ENCODE measurements around the gene PCDHGA1. TPM values are rescaled to one million over a fixed set of nuclear protein-coding genes. Genes with fewer than 3 reads are reported as not detected.
A peak's percentile ranks its signal among the peaks of the same experiment; 100 is the strongest.

Gene PCDHGA1
- total and polyA plus RNA-seq, 2 experiments from 2014 or later, result 1.2 to 1.7 TPM

DNA sequence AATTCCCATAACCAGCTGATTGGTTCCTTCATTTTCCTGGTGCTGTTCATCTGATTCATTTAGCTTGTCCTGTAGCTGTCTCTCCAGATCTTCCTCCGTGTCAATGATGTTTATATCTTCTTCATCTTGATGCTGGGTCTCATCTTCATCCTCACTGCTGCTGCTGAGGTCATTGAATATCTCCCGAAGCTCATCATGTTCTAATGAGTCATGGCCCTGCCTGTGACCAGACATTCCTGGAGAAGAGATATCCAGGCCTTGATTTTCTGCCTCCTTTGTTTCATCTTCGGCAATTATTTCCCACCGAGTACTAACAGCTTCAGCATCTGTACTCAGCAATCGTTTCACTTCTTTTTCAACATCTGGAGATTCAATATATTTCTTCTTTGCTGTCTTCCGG is 11.1 kb upstream of the PCDHGA1 start:
- no peak for DNase-seq (ENCODE audit: low read depth in 1 of 2, low spot score in 1 of 2)
- H3K9me3 ChIP-seq (ENCODE audit: low read depth), result peaks cover 7% of the 10 kb centered on the region
- peaks cover 21% of the 10 kb centered on the region for H3K36me3 ChIP-seq
- H3K27me3 ChIP-seq, result no peaks in the 10 kb centered on the region
- TF ChIP-seq, protein P1, sequence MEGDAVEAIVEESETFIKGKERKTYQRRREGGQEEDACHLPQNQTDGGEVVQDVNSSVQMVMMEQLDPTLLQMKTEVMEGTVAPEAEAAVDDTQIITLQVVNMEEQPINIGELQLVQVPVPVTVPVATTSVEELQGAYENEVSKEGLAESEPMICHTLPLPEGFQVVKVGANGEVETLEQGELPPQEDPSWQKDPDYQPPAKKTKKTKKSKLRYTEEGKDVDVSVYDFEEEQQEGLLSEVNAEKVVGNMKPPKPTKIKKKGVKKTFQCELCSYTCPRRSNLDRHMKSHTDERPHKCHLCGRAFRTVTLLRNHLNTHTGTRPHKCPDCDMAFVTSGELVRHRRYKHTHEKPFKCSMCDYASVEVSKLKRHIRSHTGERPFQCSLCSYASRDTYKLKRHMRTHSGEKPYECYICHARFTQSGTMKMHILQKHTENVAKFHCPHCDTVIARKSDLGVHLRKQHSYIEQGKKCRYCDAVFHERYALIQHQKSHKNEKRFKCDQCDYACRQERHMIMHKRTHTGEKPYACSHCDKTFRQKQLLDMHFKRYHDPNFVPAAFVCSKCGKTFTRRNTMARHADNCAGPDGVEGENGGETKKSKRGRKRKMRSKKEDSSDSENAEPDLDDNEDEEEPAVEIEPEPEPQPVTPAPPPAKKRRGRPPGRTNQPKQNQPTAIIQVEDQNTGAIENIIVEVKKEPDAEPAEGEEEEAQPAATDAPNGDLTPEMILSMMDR (IDR thresholded peaks at IDR 0.05; ENCODE audit: low read depth, low read length), result no peak
- no peaks in the 10 kb centered on the region for H3K4me1 ChIP-seq (ENCODE audit: low read depth)
- no peak overlapping the region for H3K27ac ChIP-seq
- H3K4me3 ChIP-seq, result peak overlapping the region; percentile 74

DNA sequence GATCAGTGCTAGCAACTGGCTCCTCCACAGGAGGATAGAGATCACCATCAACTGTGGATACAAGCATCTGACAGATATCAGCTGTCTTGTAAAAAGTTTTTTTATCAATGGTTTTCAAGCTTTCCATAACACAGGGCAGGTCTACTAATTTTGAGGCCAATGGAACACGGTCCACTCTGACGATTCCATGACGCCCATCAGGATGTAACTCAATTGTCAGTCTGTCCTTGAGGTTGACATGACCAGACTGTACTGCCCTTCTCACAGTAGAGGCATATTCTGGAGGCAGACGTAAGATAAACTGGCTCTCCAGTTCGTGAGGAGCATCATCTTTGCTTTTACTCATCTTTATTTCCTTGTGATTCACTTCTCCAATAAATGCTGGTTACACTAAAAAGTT is 10.6 kb upstream of the PCDHGA1 start:
- Histone ChIP-seq H3K4me1 (ENCODE audit: low read depth) (no peaks in the 10 kb centered on the region), H3K36me3 (peaks cover 21% of the 10 kb centered on the region), H3K27me3 (no peaks in the 10 kb centered on the region), H3K27ac (peak overlapping the region; percentile 99), H3K4me3 (peak overlapping the region; percentile 74), H3K9me3 (ENCODE audit: low read depth) (peaks cover 7% of the 10 kb centered on the region)
- no peak for DNase-seq (ENCODE audit: low read depth in 1 of 2, low spot score in 1 of 2)
- TF ChIP-seq, protein P1 (IDR thresholded peaks at IDR 0.05; ENCODE audit: low read depth, low read length), result no peak

GRCh38 chr5:141320225-141321169 is 9.8 kb upstream of the PCDHGA1 start, which contains the start of gene TAF7:
TSS of gene TAF7 (minus strand) at chr5:141320784. CDS start at chr5:141320044, 740 bp downstream.
- TF ChIP-seq, protein P1 (IDR thresholded peaks at IDR 0.05; ENCODE audit: low read depth, low read length), result peak; percentile 90
- no peaks in the 10 kb centered on the region for H3K27me3 ChIP-seq
- peak within 1 kb of the TSS; percentile 99 for H3K27ac ChIP-seq
- DNase-seq (ENCODE audit: low read depth in 1 of 2, low spot score in 1 of 2), result peak; percentile 96
- peak within 1 kb of the TSS; percentile 74 for H3K4me3 ChIP-seq
- H3K36me3 ChIP-seq, result peaks cover 21% of the 10 kb centered on the region
- peaks cover 7% of the 10 kb centered on the region for H3K9me3 ChIP-seq (ENCODE audit: low read depth)
- no peaks in the 10 kb centered on the region for H3K4me1 ChIP-seq (ENCODE audit: low read depth)

- no peak overlapping the region for H3K4me3 ChIP-seq
- H3K27me3 ChIP-seq, result no peaks in the 10 kb centered on the region
- TF ChIP-seq, protein P1 (IDR thresholded peaks at IDR 0.05; ENCODE audit: low read depth, low read length), result no peak
- peaks cover 18% of the 10 kb centered on the region for H3K36me3 ChIP-seq
- no peak overlapping the region for H3K27ac ChIP-seq
- H3K4me1 ChIP-seq (ENCODE audit: low read depth), result no peaks in the 10 kb centered on the region
- no peak for DNase-seq (ENCODE audit: low read depth in 1 of 2, low spot score in 1 of 2)
- H3K9me3 ChIP-seq (ENCODE audit: low read depth), result peaks cover 3% of the 10 kb centered on the region
Measured at GRCh38 chr5:141322261-141322660, 8.1 kb upstream of the PCDHGA1 start.

- H3K4me1 ChIP-seq (ENCODE audit: low read depth), result no peaks in the 10 kb centered on the region
- H3K27ac ChIP-seq, result no peak overlapping the region
- no peaks in the 10 kb centered on the region for H3K36me3 ChIP-seq
- no peaks in the 10 kb centered on the region for H3K9me3 ChIP-seq (ENCODE audit: low read depth)
- H3K27me3 ChIP-seq, result no peaks in the 10 kb centered on the region
- TF ChIP-seq, protein P1 (IDR thresholded peaks at IDR 0.05; ENCODE audit: low read depth, low read length), result peak; percentile 54
- no peak overlapping the region for H3K4me3 ChIP-seq
- peak; percentile 59 to 65 for DNase-seq (ENCODE audit: low read depth in 1 of 2, low spot score in 1 of 2)
Measured at GRCh38 chr5:141326088-141326854, 4.0 kb upstream of the PCDHGA1 start.

Measured in cardiac muscle cell (in vitro differentiated cells and primary cell).